Measurements from ENCODE around the gene SAMM50.

GRCh38 chr22:43969021-43969878 is 14.0 kb downstream of the SAMM50 start:
- TF ChIP-seq CTCF (IDR thresholded peaks at IDR 0.05) (no peak), EZH2 (IDR thresholded peaks at IDR 0.05) (no peak)
